ENCODE results near the gene BLOC1S3.

BLOC1S3 gene

DNA sequence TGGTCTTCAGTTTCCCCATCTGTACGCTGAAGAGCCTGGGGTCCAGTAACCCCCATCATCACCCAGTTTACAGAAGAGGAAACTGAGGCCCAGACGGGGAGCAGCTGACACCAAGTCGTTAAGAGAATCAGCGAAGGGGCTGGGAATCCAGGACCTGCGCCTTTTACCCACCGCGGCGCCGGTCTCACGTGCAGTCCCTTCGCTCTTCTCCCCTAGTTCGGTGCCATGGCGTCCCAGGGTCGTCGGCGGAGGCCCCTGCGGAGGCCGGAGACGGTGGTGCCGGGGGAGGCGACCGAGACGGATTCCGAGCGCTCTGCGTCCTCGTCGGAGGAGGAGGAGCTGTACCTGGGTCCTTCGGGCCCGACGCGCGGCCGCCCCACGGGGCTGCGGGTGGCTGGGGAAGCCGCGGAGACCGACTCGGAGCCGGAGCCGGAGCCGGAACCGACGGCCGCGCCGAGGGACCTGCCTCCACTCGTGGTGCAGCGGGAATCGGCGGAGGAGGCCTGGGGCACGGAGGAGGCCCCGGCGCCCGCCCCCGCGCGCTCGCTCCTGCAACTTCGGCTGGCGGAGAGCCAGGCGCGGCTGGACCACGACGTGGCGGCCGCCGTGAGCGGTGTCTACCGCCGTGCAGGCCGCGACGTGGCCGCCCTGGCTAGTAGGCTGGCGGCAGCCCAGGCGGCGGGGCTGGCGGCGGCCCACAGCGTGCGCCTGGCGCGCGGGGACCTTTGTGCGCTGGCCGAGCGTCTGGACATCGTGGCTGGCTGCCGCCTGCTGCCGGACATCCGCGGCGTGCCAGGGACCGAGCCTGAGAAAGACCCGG is 698 bp downstream of the BLOC1S3 start:
- in situ Hi-C loops (cut with MboI; ENCODE audit: low sequenced_read_pairs): no loop called here

GRCh38 chr19:45179892-45180370 is 1.3 kb downstream of the BLOC1S3 start:
- in situ Hi-C loops (cut with MboI; ENCODE audit: low sequenced_read_pairs): no loop called here

DNA sequence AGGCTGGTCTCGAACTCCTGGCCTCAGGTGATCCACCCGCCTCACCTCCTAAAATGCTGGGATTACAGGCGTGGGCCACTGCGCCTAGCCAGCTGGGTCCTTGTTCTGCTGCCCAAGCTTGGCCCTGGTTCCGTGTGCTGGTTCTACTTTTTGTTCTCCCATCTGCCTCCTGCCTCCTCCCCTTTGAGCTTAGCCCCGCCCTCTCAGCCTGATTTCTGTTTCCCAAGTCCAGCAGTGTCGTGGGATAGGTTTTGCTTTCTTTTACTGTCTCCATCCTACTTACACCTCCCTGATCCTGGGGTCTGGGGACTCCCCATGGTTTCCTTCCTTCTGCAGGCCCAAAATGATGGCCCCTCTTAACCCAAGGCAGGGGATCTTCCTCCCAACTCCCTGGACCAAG is 2.4 kb downstream of the BLOC1S3 start:
- in situ Hi-C loops (cut with MboI; ENCODE audit: low sequenced_read_pairs): no loop called here

DNA sequence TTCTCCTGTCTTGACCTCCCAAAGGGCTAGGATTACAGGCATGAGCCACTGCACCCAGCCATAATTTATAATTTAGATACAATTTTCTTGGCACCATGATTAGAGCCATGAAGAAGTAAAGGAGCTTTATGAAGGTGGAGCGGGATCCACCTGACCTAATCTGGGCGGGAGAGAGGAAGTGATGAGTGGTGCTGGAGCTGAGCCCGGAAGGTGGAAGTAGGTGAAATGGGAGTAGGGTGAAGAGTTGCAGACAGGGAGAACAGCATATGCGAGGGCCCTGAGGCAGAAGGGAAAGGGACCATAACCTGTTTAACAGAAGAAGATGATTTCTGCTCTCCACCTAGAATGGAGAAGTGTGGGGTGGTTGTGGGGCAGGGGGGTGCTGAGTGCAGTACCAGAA is 4.2 kb downstream of the BLOC1S3 start:
- in situ Hi-C loops (cut with MboI; ENCODE audit: low sequenced_read_pairs): no loop called here

DNA sequence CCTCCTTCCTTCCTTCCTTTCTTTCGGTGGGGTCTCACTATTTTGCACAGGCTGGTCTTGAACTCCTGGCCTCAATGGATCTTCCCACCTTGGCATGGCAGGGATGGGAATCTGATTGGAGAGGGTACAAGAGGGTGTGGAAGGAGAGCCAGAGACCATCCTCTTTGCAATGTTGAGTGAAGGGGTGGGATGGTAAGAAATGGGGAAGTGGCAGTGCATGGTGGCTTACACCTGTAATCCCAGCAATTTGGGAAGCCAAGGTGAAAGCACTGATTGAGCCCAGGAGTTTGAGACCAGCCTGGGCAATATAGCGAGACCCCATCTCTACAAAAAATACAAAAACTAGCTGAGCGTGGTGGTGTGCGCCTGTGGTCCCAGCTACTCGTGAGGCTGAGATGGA is 5.5 kb downstream of the BLOC1S3 start:
- in situ Hi-C loops (cut with MboI; ENCODE audit: low sequenced_read_pairs): no loop called here

DNA sequence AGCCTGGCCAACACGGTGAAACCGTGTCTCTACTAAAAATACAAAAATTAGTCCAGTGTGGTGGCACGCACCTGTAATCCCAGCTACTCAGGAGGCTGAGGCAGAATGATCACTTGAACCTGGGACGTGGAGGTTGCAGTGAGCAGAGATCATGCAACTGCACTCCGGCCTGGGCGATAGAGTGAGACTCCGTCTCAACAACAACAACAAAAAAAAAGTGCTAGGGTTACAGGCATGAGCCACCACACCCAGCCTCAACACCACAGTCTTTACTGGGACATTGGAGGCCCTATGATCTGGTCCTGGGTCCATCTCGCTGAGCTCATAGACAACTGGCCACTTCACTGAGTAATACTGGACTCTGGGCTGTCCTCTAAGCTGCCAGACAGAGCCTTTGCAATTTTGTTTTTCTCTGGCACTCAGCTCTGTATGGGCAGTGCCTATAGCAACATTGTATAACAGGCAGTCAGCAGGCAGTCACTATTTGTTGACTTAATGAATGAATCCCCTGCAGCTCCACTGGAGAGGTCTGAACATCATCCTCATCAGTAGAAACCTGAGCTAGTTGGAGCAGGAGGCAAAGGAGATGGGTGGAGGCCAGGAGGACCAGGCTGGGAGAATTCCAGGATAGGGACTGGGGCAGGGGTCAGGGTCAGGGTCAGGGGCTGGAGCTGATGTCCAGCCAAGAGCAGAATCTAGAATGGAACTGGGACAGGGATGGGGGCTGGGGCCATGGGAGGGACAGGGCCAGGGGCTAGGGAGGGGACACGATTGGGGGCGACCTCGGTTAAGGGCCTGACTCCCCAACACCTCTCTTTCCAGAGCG is 8.1 kb downstream of the BLOC1S3 start:
- in situ Hi-C loops (cut with MboI; ENCODE audit: low sequenced_read_pairs): no loop called here

DNA sequence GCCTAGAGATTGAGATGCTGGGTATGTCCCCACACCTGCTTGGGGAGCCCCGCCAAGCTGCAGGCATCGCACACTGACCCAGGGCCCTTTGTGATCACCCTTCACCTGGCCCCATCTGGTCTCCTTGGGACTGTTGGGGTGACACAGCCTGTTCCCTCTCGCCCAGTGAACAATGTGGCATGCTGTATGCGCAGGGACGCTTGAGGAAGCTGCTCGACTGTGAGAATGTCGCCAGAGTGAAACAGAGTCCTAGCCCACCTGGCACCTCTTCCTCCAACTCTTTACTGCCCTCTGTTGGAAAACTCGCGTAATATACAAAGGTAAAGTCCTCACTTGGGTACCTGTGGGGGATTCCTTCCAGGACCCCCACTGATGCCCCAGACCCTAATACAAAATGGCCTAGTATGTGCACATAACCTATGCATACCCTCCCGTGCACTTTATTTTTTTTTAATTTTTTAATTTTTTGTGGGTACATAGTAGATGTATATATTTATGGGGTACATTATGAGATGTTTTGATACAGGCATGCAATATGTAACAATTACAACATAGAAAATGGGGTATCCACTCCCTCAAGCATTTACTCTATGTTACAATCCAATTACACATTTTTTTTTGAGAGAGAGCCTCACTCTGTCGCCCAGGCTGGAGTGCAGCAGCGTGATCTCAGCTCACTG is 9.0 kb downstream of the BLOC1S3 start:
- in situ Hi-C loops (cut with MboI; ENCODE audit: low sequenced_read_pairs): no loop called here

DNA sequence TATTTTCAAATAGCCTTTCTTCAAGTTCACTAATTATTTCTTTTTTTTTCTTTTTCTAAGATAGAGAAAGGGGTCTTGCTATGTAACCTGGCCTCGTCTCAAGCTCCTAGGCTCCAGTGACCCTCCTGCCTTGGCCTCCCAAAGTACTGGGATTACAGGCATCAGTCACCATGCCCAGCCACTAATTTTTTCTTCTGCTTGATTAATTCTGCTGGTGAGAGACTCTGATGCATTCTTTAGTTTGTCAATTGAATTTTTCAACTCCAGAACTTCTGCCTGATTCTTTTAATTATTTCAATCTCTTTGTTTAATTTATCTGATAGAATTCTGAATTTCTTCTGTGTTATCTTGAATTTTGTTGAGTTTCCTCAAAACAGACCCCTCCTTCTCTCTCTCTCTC is 11.4 kb downstream of the BLOC1S3 start:
- in situ Hi-C loops (cut with MboI; ENCODE audit: low sequenced_read_pairs): no loop called here

DNA sequence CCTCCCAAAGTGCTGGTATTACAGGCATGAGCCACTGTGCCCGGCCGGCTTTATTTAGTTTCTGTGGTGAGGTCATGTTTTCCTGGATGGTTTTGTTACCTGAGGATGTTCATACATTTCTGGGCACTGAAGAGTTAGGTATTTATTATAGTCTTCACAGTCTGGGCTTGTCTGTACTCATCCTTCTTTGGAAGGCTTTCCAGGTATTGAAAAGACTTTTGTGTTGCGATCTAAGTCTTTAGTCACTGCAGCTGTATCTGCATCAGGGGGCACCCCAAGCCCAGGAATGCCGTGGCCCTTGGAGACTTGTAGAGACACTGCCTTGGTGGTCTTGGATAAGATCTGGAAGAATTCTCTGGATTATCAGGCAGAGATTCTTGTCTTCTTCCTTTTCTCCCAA is 12.8 kb downstream of the BLOC1S3 start:
- in situ Hi-C loops (cut with MboI; ENCODE audit: low sequenced_read_pairs): no loop called here

- in situ Hi-C loops (cut with MboI; ENCODE audit: low sequenced_read_pairs): no loop called here
Observed at GRCh38 chr19:45195764-45196163, 17.2 kb downstream of the BLOC1S3 start.

GRCh38 chr19:45200568-45200967 is 22.0 kb downstream of the BLOC1S3 start:
- in situ Hi-C loops (cut with MboI; ENCODE audit: low sequenced_read_pairs): no loop called here

- in situ Hi-C loops (cut with MboI; ENCODE audit: low sequenced_read_pairs): no loop called here
Observed at GRCh38 chr19:45202637-45203036, 24.1 kb downstream of the BLOC1S3 start.

GRCh38 chr19:45205810-45206209 is 27.2 kb downstream of the BLOC1S3 start:
- in situ Hi-C loops (cut with MboI; ENCODE audit: low sequenced_read_pairs): no loop called here

DNA sequence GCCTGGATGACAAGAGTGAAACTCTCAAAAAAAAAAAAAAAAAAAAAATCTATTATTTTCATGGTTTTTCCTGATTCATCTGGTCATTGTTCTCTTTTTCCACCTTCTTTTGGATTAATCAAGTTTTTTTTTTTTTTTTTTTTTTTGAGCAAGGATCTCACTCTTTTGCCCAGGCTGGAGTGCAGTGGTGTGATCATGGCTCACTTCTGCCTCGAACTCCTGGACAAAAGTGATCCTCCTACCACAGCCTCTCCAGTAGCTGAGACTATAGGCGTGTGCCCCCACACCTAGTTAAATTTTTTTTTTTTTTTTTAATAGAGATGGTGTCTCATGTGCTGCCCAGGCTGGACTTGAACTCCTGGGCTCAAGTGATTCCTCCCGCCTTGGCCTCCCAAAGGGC is 27.7 kb downstream of the BLOC1S3 start:
- in situ Hi-C loops (cut with MboI; ENCODE audit: low sequenced_read_pairs): no loop called here

GRCh38 chr19:45211751-45212381 is 33.3 kb downstream of the BLOC1S3 start:
- in situ Hi-C loops (cut with MboI; ENCODE audit: low sequenced_read_pairs): no loop called here

DNA sequence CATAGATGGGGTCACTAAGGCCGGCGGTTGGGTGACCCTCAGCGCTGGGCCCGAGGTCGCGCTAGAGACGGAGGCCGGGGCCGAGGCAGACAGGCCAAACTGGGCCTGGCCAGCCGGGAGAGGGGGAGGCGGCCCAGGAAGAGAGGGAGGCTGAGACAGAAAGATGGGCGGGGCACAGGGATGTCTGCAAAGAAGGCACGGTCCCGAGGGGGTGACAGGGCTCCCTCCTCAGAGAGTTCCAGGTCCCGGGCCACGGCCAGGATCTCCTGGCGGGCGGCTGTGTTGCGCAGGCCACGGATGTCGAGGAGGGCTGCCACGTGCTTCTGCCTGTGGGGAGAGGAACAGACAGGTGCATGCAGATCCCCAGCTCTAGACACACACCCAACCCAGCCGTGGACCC is 34.4 kb downstream of the BLOC1S3 start:
- in situ Hi-C loops (cut with MboI; ENCODE audit: low sequenced_read_pairs): no loop called here

DNA sequence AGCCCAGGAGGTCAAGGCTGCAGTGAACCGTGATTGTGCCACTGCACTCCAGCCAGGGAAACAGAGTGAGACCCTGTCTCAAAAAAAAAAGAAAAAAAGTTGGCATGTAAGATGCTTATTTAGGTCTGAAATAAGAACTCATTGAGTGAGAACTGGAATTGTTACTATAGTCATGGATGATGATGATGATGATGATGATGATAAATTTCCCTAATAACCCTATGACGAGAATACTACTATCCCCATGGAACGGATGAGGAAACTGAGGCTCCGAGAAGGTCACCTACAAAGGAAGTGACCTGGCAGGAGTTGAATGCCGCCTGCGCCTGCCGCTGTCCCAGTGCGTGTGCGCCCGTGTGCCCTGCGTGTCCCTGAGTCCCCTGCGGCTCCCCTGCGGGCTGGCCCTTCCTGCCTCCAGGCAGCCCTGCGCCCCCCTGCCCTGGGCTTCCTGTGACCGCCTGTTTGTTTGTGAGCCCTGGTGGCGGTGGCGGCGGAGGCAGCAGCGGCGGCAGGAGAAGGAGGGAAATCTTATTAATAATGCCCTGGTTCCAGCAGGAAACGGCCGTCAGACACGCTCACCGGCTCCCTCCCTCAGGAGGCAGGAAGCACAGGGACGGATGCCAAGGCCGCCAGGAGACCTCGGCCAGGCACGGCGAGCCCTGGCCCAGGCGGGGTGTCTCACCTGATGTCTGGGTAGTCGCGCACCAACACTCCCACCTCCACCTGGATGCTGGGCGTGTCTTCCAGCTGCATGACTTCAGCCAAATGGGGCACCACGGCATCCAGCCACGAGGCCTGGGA is 37.0 kb downstream of the BLOC1S3 start:
- in situ Hi-C loops (cut with MboI; ENCODE audit: low sequenced_read_pairs): no loop called here

DNA sequence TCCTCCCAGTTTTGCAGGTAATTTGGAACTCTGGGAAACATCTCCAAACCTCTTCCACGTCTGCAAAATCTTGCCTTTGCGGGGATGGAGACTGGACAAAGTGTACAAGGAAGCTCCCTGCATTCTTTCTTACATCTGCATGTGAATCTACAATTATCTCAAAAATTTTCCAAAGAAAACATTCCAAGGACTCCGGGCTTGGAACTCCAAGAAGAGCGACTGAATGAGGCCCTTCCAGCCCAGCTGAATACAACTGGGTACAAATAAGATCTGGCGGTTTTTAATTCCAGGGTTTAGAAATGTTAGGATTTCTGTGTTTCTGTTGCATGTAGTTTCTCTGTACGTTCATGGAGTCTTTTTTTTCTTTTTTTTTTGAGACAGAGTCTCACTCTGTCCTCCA is 38.1 kb downstream of the BLOC1S3 start:
- in situ Hi-C loops (cut with MboI; ENCODE audit: low sequenced_read_pairs): no loop called here

DNA sequence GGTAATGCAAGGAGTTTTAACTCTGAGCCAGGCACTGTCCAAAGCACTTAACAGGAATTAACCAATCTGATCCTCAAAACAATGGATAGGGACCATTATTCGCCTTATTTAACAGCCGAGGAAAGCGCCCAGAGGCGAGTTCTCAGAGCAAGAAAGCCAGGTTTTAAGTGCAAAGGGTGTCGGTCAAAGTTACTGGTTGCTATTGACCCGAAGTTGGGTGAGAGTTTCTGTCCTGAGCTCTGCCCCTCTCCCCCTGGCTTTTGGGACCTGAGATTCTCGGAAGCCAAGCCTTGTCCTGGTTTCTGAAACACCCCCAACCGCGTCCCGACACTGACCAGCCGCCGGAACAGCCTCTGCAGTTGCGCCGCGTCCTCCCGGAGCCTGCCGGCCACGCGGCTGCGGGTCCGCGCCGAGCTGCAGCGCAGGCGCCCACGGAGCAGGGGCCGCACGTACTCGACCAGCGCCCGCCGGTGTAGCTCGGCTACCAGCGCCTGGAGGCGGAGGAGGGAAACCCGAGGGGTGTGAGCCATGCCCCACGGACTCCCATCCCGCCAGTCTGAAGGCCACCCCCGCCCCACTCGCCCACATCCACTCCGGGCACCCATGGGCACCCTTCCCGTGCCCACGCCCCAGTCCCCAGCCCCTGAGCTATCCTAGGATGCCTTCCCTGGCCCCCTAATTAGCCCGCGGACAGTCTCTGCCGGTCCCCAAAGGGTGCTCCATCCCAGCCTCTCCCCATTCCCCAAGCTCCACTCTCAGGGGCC is 38.8 kb downstream of the BLOC1S3 start:
- in situ Hi-C loops (cut with MboI; ENCODE audit: low sequenced_read_pairs): no loop called here

DNA sequence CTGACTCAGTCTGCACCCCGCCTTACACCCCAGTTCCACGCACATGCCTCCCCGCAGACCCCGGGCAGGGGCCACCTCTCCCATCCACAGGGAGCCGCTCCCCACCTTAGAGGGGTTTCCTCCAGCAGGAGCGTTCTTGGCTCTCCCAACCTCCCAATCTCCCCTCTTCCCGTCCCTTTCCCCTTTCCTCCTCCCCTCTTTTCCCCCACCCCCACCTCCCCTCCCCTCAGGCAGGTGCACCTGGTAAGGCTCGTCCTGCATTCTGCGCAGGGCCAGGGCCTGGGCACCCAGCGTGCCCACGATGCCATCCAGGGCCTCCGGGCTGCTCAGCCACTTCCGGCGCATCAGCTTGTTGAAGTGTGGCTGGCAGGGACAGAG is 39.4 kb downstream of the BLOC1S3 start:
- in situ Hi-C loops (cut with MboI; ENCODE audit: low sequenced_read_pairs): no loop called here

Measured in hTERT RPE-1 (cell line).